B cell (primary cell): Measurements from ENCODE around the gene ADAMTS17. TPM values are rescaled to one million over a fixed set of nuclear protein-coding genes. Genes with fewer than 3 reads are reported as not detected.

Experiments
- ATAC-seq: fragments of 200-7000 bp; cut with Tn5 transposase; one replicate; pipeline ENCODE4 v1.10.0; 2021; ENCODE audit warnings: low read depth, mild to moderate bottlenecking, moderate number of reproducible peaks, moderate library complexity
- CTCF ChIA-PET: fragments of 350-600 bp; sonication (Branson Sonifier 250); formaldehyde crosslinking; loops from one replicate; lab custom pipeline; 2021; ENCODE audit warnings: antibody characterized with exemption, inconsistent platforms; lab: Charles Lee
- POLR2A ChIA-PET: fragments of 350-600 bp; sonication (Branson Sonifier 250); formaldehyde crosslinking; loops from one replicate; lab custom pipeline; 2021; ENCODE audit warnings: antibody characterized with exemption; lab: Charles Lee
- DNase-seq: peaks from one replicate; pipeline ENCODE4 v3.0.0; 2013
- H2AFZ ChIP-seq: 2 replicates; pipeline ENCODE4 v1.6.1; 2012; ENCODE audit warnings: mild to moderate bottlenecking, low read depth, low read length; ENCODE audit not compliant: insufficient read depth, poor library complexity, severe bottlenecking
- H3K27ac ChIP-seq, 2 donors: 1 replicate in 1 of 2; 2 replicates in 1 of 2; pipeline ENCODE4 v1.5.1; 2012 to 2013; ENCODE audit warnings: low read length in 2 of 2, mild to moderate bottlenecking in 2 of 2, moderate library complexity in 1 of 2
- H3K27me3 ChIP-seq, 4 experiments: fragments of 200-600 bp in 1 of 4; sonication (generic) in 1 of 4; replicated peaks in 1 of 4; 1 replicate in 2 of 4; 2 replicates in 2 of 4; pipeline versions ENCODE4 v1.6.1 to v1.7.0; 2013 to 2016; ENCODE audit warnings: low read length in 3 of 4, mild to moderate bottlenecking in 2 of 4, mixed read lengths in 1 of 4, moderate library complexity in 1 of 4; ENCODE audit not compliant: insufficient read depth in 4 of 4, control insufficient read depth in 3 of 4; ENCODE audit errors: control extremely low read depth in 1 of 4
- H3K36me3 ChIP-seq, 2 experiments: replicated peaks in 1 of 2; 1 replicate in 1 of 2; 2 replicates in 1 of 2; pipeline versions ENCODE4 v1.6.1 to v1.7.1; 2013; ENCODE audit warnings: low read length in 1 of 2; ENCODE audit not compliant: insufficient read depth in 2 of 2, control insufficient read depth in 1 of 2; ENCODE audit errors: control extremely low read depth in 1 of 2, extremely low read depth in 1 of 2
- H3K4me1 ChIP-seq, 2 donors: fragments of 200-600 bp in 1 of 2; sonication (generic) in 1 of 2; 1 replicate in 1 of 2; 2 replicates in 1 of 2; pipeline versions ENCODE4 v1.5.1 to v1.6.1; 2013 to 2017; ENCODE audit warnings: low read length in 2 of 2; ENCODE audit not compliant: control insufficient read depth in 2 of 2, insufficient read depth in 2 of 2
- H3K4me2 ChIP-seq: replicated peaks from 2 replicates; pipeline ENCODE3; 2012; ENCODE audit warnings: mild to moderate bottlenecking, low read depth, low read length; ENCODE audit not compliant: poor library complexity, severe bottlenecking
- H3K4me3 ChIP-seq, 5 experiments: fragments of 200-600 bp in 1 of 5; sonication (generic) in 1 of 5; 1 replicate in 3 of 5; 2 replicates in 2 of 5; pipeline versions ENCODE4 v1.5.1 to v1.7.0; 2011 to 2016; ENCODE audit warnings: low read length in 4 of 5, mild to moderate bottlenecking in 4 of 5, low read depth in 2 of 5, control low read depth in 1 of 5, moderate library complexity in 1 of 5; ENCODE audit not compliant: insufficient read depth in 1 of 5; ENCODE audit errors: control extremely low read depth in 1 of 5, extremely low read depth in 1 of 5
- H3K79me2 ChIP-seq: fragments of 200-600 bp; sonication (generic); one replicate; pipeline ENCODE4 v1.6.0; 2016; ENCODE audit warnings: low read length; ENCODE audit not compliant: control insufficient read depth, insufficient read depth
- H3K9ac ChIP-seq: fragments of 200-600 bp; sonication (generic); 2 replicates; pipeline ENCODE4 v1.6.1; 2017; ENCODE audit warnings: mild to moderate bottlenecking, low read length, moderate library complexity
- H3K9me3 ChIP-seq, 3 donors: one replicate each; pipeline versions ENCODE4 v1.6.1 to v1.7.1; 2013; ENCODE audit warnings: low read length in 2 of 3; ENCODE audit not compliant: control insufficient read depth in 2 of 3, insufficient read depth in 1 of 3; ENCODE audit errors: control extremely low read depth in 1 of 3
- H4K20me1 ChIP-seq: 2 replicates; pipeline ENCODE4 v1.6.0; 2012; ENCODE audit warnings: mild to moderate bottlenecking, low read length; ENCODE audit not compliant: insufficient read depth, control insufficient read depth, poor library complexity, severe bottlenecking
- H3K27ac Mint-ChIP-seq: one replicate; pipeline ENCODE4 v1.8.0; 2021; ENCODE audit warnings: mixed read lengths
- H3K27me3 Mint-ChIP-seq: one replicate; pipeline ENCODE4 v1.8.0; 2021; ENCODE audit warnings: mixed read lengths
- H3K4me1 Mint-ChIP-seq: one replicate; pipeline ENCODE4 v1.8.0; 2021; ENCODE audit warnings: mixed read lengths
- H3K4me3 Mint-ChIP-seq: one replicate; pipeline ENCODE4 v1.8.0; 2021; ENCODE audit warnings: mixed read lengths
- H3K9me3 Mint-ChIP-seq: one replicate; pipeline ENCODE4 v1.8.0; 2022; ENCODE audit warnings: mixed read lengths; ENCODE audit not compliant: insufficient read depth
- EZH2 ChIP-seq: IDR thresholded peaks from 2 replicates; pipeline ENCODE4 v1.6.1; 2012; ENCODE audit warnings: borderline replicate concordance, low read depth, mild to moderate bottlenecking, moderate library complexity, low read length; ENCODE audit not compliant: insufficient read depth, poor library complexity, severe bottlenecking
- WGBS: methylation state at CpG from one replicate; pipeline ENCODE4 v1.1.5; 2013; ENCODE audit warnings: missing lambda C conversion rate; ENCODE audit not compliant: insufficient coverage; 5-methylcytosine and 5-hydroxymethylcytosine counted together
- intact Hi-C: fragments of 100-400 bp; cut with micrococcal nuclease; formaldehyde crosslinking; loops from one replicate; pipeline ENCODE4 v1.10.0; 2022
- polyA plus RNA-seq: library from polyadenylated mRNA; depleted of rRNA; stranded (reverse); fragments of >200 nt; gene quantifications from 2 replicates; pipeline ENCODE4 v1.2.3, GENCODE V29; 2012
- total RNA-seq, 2 donors: library from RNA; stranded (reverse); fragments of 120-200 nt in 1 of 2; gene quantifications; 1 replicate in 1 of 2; 2 replicates in 1 of 2; pipeline versions ENCODE4 v1.2.3 to v1.2.4, GENCODE V29; 2013 to 2022
- TF ChIP-seq, protein P1 (sequence below): fragments of 200-600 bp; IDR thresholded peaks from one replicate; pipeline ENCODE4 v1.8.0; 2022; ENCODE audit warnings: antibody characterized with exemption, mild to moderate bottlenecking

ADAMTS17 gene
- total and polyA plus RNA-seq, 2 donors (not counting 1 experiment from before 2014, with no cell fraction given), result 0.10 TPM; not detected in 1

DNA sequence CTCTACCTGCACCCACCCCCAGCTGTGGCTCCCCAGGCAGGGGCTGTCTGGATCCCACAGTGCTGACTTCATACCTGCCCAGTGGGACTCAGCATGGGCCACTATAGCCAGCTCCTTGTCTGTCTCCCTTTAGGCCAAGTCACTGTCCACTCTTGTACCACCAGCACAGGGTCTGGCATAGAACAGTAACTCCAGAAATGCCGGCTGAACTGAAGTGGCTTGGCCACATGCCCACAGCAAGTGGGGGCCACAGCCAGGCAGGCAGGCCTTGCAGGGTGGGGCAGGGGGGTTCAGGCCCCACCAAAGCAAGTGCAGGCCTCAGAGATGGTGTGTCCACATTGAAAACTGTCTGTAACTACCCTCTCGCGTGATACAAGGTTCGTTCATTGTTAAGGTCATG is 355.9 kb downstream of the ADAMTS17 start:
- H3K27me3 Mint-ChIP-seq, result peaks cover 42% of the 10 kb centered on the region

DNA sequence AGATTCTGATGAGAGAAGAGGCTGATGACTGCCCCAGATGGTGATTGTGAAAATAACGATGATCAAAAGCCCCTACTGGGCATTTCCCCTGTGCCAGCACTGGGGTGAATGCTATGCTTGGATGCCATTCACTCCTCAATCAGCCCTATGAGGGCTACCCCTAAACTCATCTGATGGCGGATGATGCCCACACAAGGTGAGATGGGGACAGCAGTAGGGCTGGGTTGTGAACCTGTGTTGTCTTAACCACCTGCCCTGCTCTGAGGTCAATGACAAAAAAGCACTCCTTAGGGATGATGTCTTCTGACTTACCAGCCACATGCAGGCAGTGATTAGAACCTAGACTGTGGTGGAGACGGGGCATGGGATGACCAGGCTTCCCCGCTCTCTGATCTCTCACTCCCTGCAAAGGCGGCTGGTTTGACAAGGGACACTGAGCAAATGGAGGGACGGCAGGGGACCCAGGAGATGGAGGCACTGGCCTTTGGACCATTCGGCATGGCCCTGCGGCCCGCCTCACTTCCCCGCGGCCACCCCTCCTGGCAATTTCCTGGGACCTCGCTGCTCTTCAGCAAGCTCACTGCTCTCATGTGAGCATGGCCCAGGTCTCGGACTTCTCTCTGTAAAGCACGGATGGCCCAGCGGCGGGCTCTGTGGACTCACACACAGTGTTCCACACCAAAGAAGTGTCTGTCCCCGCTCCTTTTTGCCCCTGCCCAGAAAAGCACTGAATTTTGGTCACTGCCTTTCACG is 357.1 kb downstream of the ADAMTS17 start:
- ATAC-seq (no peak), DNase-seq (no peak)
- Histone ChIP-seq H3K4me1 (no peaks in the 10 kb centered on the region), H3K4me3 (no peak overlapping the region), H3K9me3 (peaks cover 0 to 16% (median 0%) of the 10 kb centered on the region in 3 donors), H3K4me2 (no peak overlapping the region), H3K27me3 (peaks cover 0 to 25% (median 4%) of the 10 kb centered on the region in 4 experiments), H2AFZ (no peak overlapping the region), H3K79me2 (no peaks in the 10 kb centered on the region), H4K20me1 (no peaks in the 10 kb centered on the region), H3K9ac (no peak overlapping the region), H3K36me3 (no peaks in the 10 kb centered on the region), H3K27ac (no peak overlapping the region)
- ChIA-PET CTCF (interaction anchor here (0.6 kb wide), 1 partner anchor 546 kb away, joined by 3 read pairs; no protein-coding TSS in a partner anchor), POLR2A (no interaction called here)
- intact Hi-C loops, result no loop called here
- H3K27ac Mint-ChIP-seq, result no peak overlapping the region
- H3K27me3 Mint-ChIP-seq, result peaks cover 49% of the 10 kb centered on the region
- WGBS, result 85% methylated on average over 16 of the region's 18 CpGs
- TF ChIP-seq, protein P1, sequence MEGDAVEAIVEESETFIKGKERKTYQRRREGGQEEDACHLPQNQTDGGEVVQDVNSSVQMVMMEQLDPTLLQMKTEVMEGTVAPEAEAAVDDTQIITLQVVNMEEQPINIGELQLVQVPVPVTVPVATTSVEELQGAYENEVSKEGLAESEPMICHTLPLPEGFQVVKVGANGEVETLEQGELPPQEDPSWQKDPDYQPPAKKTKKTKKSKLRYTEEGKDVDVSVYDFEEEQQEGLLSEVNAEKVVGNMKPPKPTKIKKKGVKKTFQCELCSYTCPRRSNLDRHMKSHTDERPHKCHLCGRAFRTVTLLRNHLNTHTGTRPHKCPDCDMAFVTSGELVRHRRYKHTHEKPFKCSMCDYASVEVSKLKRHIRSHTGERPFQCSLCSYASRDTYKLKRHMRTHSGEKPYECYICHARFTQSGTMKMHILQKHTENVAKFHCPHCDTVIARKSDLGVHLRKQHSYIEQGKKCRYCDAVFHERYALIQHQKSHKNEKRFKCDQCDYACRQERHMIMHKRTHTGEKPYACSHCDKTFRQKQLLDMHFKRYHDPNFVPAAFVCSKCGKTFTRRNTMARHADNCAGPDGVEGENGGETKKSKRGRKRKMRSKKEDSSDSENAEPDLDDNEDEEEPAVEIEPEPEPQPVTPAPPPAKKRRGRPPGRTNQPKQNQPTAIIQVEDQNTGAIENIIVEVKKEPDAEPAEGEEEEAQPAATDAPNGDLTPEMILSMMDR, result no peak
- TF ChIP-seq EZH2, result no peak
- H3K9me3 Mint-ChIP-seq, result no peaks in the 10 kb centered on the region
- H3K4me3 Mint-ChIP-seq, result no peak overlapping the region
- no peaks in the 10 kb centered on the region for H3K4me1 Mint-ChIP-seq

More for the DNA sequence above, 355.9 kb downstream of the ADAMTS17 start:
- Histone ChIP-seq H3K36me3 (no peaks in the 10 kb centered on the region), H3K27me3 (peaks cover 0 to 20% (median 4%) of the 10 kb centered on the region in 4 experiments), H3K4me3 (no peak overlapping the region), H4K20me1 (no peaks in the 10 kb centered on the region), H3K4me1 (no peaks in the 10 kb centered on the region), H3K4me2 (no peak overlapping the region), H3K9ac (no peak overlapping the region), H3K9me3 (peaks cover 0 to 16% (median 0%) of the 10 kb centered on the region in 3 donors), H2AFZ (no peak overlapping the region), H3K27ac (no peak overlapping the region), H3K79me2 (no peaks in the 10 kb centered on the region)
- Mint-ChIP-seq H3K27ac (no peak overlapping the region), H3K9me3 (no peaks in the 10 kb centered on the region), H3K4me3 (no peak overlapping the region), H3K4me1 (no peaks in the 10 kb centered on the region)
- 98% methylated on average over 4 of the region's 4 CpGs for WGBS
- ATAC-seq (no peak), DNase-seq (no peak)
- ChIA-PET CTCF (no interaction called here), POLR2A (no interaction called here)
- intact Hi-C loops, result no loop called here
- TF ChIP-seq EZH2, result no peak
- TF ChIP-seq, protein P1, result no peak
